A549 treated with CORT108297 at 1 μM for 4 hours (cell line): ENCODE data around the gene CT47C1. TPM values are rescaled to one million over a fixed set of nuclear protein-coding genes. Genes with fewer than 3 reads are reported as not detected.

Experiments
- total RNA-seq: library from RNA; stranded (reverse); fragments of 200-300 nt; extraction: Qiagen RNA extraction; gene quantifications from 5 replicates; pipeline ENCODE4 v1.2.3, GENCODE V29; 2022

CT47C1 gene
- not detected in 5 replicates for total RNA-seq

DNA sequence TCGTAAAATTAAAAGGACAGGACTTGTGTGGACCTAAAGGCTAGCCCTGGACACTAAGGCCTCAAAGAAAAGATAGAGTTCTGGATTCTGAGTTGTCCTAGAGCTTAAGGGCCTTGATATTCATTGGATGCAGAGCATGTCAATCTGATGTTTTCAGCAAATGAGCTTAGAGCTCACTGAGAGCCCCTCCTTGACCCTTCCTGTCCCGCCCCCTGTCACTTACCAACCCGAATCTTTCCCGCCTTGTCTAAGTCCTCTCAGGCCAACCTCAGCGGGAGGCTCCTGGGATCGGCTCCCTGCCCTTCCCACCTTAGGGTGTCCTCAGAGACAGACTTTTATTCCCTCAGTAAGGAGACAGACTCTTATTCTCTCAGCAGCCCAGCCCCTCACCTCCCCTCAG is at the start of gene CT47C1:
TSS of gene CT47C1 (plus strand) at position 250 of the 400 bp plus-strand sequence. CDS start 233 bp downstream, outside the sequence.

Other genes starting within 250 kb of the CT47C1 start
- 0.13 to 0.24 TPM (median 0.20 TPM) in 5 replicates for gene ZCCHC12, start 249.2 kb upstream of the CT47C1 start, total RNA-seq
- 2.9 to 4.3 TPM (median 3.5 TPM) in 5 replicates for gene LONRF3, start 98.4 kb upstream of the CT47C1 start, total RNA-seq
- gene KIAA1210, start 54.8 kb downstream of the CT47C1 start, total RNA-seq, result not detected in 5 replicates
- gene PGRMC1, start 163.3 kb downstream of the CT47C1 start, total RNA-seq, result 150 to 165 TPM (median 160 TPM) in 5 replicates